Kidney glomerular epithelial cell (primary cell): ENCODE data around the gene NKX6-2.
"Not testable (repeated sequence)": the region's sequence is repeated elsewhere in the genome, so short reads cannot be mapped to it uniquely, and the experiment has no call there.

ENCODE experiments used
- DNase-seq: peaks from one replicate; lab custom pipeline; 2025; lab: John Stamatoyannopoulos, UW

The NKX6-2 gene

DNA sequence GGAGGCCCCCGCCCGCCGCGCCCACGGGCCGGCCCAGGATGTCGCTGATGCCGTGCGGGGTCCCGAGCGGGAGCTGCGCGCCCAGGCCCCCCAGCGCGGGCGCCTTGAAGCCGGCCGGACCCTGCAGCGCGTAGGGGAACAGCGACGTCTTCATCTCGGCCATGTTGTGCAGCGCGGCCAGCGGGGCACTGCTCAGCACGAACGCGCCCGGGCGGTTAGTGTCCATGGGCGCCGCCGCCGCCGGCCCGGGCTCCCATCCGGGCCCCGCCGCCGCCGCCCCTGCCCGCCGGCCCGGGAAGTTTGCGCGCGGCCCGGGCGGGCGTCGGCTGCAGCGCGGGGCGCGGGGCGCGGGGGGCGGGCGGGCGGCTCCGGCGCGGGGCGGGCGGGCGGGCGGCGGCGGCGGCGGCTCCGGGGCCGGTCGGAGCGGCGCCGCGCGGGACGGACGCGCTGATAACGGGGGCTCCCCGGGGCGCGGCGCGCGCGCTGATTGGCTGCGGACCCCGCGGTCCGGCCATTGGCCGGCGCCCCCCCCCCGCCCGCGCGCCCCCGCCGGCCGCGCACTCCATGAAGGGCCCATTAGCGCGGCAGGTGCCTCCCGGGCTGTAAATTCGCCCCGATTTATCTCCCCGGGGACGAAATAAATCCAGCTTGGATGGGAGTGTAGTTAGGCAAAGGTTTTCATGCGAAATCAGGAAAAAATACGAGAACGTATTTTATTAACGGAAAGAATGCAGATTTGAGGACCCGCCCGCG lies at the start of gene NKX6-2:
Gene NKX6-2 (minus strand): TSS at position 425 of the 753 bp plus-strand sequence. CDS start 199 bp downstream, at position 226.
- no peak for DNase-seq

DNA sequence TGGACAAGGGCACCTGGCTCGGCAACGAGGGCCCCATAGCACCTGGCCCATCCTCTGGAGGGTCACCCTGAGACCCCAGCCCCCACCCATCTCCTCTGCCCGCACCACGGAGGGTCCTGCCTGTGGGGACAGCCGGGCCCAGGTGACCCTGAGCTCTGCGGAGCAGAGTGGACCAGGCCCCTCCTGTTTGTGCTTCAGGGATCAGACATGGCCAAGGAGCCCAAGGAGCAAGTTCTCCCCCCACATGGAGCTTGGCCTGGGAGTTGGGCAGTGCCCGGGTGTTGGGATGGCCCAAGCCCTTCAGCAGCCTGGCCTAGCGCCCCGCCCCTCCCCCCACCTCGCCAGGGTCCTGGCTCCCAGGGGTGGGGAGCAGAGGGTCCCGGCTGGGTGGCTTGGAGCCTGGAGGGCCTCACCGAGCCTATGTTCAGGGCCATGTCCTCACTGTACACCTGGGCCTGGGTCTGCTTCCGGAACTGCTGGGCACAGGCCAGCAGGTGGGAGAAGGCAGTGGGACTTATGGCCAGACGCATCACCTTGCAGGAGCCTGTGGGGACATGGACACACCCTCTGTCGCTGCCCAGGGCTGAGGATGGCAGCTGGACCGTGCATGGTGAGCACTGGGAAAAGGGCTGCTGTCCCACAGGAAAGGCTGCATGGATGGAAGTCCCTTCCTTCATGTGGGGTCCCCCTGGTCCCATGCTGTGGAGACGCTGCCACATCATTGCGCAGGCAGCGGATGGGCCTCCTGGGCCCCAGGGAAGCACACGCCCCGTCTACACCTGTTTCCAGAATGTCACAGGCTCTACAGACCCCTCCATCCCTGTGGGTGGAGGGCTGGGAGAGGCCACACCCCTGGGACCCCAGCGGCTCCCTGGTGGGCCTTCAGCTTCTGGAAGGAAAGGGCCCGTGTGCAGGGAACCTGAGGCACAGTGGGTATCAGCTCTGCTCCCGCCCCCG lies 49.2 kb upstream of the NKX6-2 start:
- DNase-seq, result no peak

DNA sequence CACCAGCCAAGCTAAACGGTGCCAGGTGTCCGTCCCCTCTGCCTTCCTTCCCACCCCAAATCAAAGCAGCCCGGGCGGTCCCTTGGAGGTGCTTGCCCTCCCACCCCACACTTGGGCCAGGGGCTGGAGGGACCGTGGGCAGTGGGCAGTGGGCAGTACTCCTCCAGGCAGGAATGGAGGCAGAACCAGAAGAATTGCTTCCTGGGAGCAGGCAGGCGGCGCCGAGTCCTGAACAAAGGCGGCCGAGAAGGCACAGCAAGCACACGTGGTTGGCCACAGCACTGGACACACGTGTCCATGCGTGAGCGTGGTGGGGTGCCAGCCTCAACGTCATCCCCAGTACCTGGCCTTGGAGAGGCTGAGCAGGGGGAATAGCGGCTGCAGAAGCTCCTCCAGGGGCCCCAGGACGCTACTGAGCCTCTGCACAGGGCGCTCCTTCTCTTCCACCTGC lies 48.4 kb upstream of the NKX6-2 start:
- DNase-seq, result no peak

DNA sequence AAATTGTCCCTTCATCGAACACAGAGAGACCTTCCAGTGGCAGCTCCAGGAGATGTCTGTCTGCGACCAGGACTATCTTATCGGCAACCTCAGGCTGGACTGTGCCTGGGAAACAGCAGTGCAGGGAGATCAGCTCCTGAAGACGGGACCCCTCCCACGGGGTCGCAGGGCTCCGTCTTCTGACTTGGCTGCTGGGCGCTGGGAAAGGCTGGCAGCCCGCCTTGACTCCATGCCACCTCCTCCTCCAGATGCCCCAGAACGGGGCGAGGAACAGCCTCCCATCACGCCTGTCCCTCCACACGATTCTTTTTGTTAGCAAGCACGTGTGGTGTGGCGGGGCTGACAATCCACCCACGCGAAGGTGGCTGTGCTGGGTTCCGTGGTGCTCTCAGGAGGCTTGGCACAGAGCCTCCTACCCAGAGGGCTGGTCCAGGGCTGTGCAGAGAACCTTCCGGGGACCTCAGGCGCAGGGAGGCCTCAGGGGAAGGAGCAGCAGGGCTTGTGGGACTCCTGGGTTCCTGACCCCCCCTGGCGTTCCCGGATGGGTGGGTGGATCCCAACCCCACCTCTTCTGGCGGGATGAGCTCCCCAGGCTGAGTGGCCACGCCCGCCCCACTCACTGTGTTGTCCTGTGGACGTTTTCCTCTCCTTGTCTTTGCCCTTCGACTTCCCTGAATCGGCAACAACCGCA lies 47.6 kb upstream of the NKX6-2 start:
- no peak for DNase-seq

DNA sequence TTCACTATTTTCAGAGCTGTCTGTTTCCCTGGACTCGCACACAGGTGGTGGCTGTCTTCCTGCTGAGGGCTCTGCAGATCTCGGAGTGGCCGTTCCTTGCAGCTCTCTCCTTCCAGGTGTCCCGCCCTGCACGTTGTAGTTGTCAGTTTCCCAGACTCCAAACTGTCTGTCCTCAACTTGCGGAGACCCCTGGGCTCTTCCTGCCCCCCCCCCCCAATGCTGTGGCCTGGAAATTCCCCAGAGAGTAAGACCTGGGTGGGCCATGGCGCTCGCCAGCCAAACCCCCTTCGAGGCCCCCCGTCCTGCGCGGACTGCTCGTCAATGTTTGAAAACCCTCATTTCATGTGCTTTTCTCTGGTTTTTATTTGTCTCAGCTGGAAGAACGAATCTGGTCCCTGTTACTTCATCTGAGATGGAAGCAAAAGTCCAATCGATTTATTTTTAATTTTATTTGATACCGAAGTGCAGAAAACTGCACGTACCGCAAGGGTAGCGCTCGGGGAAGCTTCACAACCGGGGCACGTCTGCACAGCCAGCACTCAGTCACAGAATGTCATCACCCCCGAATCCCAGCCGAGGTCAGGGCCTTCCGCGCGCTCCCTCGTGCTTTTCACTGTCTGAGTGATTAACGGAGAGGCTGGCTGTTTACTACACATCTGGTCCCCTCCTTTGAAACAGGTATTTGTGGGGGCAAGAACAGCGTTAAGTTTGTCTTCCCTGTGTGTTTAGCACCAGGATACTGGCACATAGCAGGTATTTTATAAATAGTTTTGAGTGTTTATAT lies 46.4 kb upstream of the NKX6-2 start:
- DNase-seq, result no peak

DNA sequence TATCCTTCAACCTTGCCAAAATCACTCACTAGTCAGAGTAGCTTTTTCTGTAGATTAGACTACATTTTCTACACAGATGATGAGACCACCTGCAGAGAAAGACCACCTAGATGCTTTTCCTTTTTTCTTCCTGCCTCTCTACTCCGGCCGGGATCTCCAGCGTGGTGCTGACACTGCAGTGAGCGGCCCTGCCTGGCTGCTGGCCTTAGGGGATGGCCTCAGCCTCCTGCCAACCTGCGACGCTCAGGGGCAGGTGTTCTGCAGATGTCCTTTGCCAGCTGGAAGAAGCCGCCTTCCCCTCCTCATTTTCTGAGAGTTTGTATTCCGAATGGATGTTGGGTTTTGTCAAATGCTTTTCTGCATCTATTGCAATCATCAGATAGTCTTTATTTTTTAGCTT lies 43.5 kb upstream of the NKX6-2 start:
- no peak for DNase-seq

DNA sequence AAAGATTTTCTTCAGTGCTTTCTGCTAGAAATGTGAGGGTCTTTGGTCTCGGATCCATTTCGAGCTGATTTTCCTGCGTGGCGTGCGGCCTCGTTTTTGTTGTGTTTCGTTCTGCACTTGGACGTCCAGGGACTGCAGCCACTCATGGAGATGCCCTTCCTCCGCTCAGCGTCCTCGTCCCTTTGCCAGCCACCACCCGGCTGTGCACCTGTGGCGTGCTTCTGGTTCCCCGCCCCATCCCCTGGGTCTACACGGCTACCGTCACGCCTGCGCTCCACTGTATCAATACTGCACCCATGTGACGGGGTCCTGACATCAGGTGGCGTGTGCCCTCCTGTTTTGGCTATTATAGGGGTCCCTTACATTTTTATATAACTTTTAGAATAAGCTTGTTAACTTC lies 42.7 kb upstream of the NKX6-2 start:
- no peak for DNase-seq

DNA sequence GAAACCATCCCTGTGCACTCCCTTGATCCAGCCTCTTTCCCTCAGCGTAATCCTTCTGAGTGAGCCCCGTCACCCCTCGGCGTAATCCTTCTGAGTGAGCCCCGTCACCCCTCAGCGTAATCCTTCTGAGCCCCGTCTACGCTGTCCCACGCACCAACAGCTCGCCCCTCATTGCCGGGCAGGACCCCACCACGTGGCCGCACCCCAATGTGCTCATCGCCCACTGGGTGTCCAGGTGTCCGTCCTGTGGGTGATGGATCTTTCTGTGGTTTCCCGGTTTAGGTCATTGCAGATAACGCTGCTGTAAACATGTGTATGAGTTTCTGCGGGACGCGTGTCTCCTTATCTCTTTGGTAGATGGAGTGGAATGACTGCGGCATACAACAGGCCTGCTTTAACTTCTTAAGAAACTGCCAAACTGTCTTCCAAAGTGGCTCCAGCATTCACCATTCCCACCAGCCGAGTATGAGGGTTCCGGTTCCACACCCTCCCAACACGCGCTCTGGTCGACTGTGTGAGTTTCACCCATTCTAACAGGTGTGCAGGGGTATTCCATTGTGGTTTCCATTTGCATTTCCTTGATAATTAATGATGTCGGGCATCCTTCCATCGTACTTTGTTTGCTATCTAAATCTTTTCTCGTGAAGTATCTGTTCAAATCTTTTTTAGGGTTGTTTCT lies 42.1 kb upstream of the NKX6-2 start:
- no peak for DNase-seq

DNA sequence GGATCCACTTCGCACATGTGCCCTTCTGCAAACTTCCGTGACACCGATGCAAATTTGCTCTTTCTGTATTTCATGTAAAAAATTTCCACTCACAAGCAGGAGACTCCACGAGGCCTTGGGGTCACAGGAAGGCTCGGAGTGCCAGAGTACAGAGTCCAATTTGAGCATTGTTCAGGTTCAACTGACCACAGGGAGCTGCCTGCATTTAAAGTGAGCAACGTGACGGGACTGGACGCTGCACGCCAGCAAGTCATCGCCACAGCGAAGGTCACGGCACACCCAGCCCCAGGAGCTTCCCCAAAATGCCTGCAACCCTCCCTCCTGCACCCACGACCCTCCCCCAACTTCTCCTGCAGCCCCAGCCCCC lies 41.5 kb upstream of the NKX6-2 start:
- DNase-seq, result no peak

DNA sequence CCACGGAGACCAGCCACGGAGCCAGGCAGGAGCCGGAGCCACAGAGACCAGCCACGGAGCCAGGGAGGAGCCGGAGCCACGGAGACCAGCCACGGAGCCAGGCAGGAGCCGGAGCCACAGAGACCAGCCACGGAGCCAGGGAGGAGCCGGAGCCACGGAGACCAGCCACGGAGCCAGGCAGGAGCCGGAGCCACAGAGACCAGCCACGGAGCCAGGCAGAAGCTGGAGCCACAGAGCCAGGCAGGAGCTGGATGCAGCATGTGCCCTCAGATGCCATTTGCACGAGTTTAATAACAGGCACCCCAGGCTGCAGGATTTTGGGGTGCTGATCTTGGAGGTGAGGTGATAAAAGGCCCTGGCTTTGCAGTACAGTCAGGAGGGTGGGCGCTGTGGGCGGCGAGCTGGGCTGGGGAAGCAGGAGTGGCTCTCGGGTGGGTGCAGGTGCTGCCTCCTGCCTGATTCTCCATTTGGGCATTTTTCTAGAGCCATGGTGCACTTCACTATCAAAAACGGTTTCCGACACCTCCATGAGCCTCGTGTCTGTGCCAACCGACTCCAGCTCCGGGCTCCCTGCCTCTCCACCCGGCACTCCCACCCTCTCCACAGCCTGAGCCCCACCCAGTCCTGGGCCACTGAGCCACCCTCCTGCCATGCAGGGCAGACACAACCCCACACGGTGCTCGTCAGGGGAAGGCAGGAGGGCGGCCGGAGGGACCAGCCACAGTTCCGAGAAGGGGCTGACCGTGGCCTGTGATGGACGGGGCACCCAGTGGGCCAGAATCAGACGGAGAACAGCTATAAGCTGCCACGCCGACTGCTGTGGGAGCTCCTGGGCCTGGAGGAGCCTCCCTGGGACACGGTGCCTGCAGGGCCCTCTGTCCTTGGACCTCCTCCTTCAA lies 40.8 kb upstream of the NKX6-2 start:
- DNase-seq, result no peak

DNA sequence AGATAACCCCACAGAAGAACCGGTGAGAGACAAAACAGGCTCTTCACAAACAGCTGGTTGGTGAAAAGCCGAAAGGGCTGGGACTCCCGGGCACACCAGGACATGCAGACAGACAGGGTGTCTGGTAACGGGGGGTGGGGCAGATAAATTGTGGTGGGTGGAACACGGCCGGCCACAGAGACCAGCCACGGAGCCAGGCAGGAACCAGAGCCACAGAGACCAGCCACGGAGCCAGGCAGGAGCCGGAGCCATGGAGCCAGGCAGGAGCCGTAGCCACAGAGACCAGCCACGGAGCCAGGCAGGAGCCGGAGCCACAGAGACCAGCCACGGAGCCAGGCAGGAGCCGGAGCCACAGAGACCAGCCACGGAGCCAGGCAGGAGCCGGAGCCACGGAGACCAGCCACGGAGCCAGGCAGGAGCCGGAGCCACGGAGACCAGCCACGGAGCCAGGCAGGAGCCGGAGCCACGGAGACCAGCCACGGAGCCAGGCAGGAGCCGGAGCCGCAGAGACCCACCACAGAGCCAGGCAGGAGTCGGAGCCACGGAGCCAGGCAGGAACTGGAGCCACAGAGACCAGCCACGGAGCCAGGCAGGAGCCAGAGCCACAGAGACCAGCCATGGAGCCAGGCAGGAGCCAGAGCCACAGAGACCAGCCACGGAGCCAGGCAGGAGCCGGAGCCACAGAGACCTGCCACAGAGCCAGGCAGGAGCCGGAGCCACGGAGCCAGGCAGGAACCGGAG lies 40.0 kb upstream of the NKX6-2 start:
- DNase-seq, result not testable (repeated sequence)

DNA sequence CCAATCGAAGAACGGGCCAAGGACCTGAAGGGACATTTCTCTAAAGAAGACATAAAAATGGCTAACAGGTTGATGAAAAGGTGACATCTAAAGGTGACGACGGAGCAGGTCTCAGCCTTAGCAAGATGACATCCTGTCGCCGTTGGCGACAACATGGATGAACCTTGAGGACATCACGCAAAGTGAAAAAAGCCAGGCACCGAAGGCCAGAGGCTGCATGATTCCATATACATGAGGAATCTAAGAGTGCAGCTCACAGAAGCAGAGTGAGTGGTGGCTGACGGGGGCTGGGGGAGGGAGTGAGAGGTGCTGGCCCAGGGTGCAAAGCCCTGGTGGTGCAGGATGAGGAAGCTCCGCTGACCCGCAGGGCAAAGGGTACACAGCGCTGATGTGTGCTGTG lies 34.1 kb upstream of the NKX6-2 start:
- no peak for DNase-seq

DNA sequence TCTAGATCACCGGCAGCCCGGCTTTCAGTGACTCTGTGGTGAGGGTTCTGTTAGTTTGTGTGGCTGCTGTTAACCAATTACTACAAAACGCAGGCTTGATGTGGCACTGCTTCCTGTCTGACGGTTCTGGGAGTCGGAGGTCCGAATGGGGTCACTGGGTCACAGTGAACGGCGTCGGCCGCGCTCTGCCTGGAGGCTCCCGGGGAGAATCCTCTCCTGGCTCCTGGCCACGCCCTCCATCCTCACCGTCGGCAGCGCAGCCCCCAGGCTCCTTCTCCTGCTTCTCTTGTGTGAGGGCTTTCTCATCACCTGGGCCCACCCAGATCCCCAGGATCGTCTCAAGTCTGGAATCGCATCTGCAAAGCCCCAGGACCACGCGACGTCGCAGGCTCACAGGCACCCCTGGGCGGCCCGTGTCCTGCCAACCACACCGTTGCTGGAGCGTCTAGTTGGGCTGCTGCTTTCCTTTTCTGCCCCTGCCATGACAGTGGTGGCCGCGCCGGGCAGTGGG lies 31.8 kb upstream of the NKX6-2 start:
- DNase-seq, result no peak

DNA sequence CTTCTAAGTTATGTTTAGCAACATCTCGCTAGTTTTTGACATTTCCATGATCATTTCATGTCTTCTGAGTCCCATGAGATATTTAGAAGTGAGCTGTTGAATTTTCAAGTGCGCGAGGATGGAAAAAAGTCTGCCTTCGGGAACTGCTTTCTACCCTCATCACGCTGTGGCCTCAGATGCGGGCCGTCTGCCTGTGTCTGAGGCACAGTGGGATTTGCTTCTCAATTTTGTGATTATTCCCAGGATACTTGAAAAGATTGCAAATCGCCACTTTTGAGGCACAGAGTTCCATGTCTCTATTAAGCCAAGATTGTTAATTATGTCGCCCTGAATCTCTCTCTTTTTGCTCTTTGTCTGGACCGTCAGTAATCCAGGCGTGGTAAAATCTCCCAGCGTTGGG lies 30.8 kb upstream of the NKX6-2 start:
- DNase-seq, result no peak

DNA sequence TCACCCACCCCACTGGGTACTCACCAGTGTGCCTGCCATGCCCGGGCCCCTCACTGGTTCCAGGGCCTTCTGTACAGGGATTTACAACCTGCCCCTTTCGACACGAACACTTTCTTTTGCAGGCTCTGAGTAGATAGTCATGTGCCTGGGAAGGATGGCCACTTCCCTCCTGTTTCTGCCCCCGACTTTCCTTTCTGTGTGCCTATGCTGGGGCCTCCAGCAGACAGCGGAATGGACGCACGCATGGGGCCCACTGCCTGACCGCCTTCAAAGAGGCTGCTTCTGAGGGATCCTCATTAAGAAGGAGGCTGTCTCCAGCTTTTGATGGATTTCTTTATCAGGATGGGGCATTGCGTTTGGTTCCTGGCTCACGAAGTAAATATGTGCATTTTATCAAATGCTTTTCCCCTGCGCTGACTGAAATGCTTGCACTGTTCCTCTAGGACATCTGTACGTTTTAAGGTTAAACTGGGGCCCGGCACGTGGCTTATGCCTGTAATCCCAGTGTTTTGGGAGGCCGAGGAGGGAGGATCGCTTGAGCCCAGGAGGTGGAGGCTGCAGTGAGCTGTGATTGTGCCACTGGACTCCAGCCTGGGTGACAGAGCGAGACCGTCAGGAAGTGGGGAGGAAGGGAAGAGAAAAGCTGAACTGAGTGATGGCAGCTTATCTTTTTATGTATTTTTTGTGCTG lies 29.4 kb upstream of the NKX6-2 start:
- no peak for DNase-seq

DNA sequence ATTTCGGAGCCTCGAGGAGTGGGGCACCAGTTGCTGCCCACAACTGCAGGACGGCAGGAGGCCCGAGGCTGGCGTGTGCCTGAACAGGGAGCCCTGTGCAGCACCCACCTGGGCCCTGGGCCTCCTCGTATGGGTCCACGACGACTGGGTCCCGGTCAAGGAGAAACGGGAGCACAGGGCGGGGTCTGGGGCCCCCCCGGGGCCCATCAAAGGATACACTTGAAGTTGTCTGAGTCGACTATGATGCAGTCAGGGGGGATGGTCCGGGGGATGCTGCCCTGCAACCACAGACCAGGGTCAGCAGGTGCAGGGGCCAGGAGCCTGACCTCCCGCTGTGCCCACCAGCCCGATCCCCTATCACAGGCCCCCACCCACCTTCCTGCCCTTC lies 28.5 kb upstream of the NKX6-2 start:
- DNase-seq, result no peak

DNA sequence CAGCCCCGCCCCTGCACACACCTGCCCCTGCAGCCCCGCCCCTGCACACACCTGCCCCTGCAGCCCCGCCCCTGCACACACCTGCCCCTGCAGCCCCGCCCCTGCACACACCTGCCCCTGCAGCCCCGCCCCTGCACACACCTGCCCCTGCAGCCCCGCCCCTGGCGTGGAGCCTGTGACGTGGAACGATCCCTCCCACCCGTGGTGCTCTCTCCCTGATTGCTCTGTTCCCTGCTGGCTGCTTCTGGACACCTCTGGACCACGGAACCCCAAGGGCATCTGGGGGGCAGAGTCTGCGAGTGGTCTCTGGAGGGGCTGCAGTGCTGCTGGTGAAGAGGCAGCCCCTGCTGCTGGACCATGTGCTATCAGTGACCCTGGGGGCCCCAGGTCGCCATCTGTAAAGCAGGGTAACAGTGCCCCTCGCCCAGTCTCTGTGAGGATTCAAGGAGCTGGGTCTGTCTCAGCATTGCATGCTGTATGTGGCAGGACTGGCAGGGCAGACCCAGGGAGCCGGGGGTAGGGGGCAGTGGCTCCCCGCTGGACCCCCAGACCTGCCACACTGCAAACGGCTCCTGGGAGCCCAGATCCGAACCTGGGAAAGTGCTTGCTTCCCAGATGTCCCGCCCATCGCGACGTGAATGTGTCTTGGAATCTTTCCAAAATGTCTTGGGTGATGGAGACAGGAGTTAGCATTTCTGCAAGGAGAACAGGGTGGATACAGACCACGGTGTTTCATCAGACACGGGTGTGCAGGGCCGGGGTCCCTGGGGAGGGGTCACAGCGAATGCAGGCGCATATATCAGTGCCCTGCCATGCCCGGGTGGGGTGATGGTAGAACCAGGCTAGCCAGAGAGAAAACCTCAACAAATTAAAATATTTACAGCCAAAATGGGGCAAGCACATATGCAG lies 27.9 kb upstream of the NKX6-2 start:
- no peak for DNase-seq

DNA sequence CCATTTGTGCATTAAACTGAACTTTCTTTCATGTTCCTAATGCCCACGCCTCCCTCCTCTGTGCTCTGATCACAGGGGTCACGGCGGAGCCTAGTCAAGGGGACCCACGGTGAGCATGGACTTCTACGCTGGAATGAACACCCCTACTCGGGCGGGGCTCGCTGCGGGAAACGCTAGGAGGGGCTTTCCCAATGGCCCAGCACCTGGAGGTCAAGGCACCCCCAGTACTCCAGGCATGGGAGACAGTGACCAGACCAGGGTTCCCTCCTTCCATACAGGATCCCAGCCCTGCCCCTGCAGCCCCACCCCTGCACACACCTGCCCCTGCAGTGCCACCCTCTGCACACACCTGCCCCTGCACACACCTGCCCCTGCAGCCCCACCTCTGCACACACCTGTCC lies 27.1 kb upstream of the NKX6-2 start:
- DNase-seq, result no peak
